HG02973 (cell line): ENCODE data around the gene ATP10D.
"Not testable (repeated sequence)": the region's sequence is repeated elsewhere in the genome, so short reads cannot be mapped to it uniquely, and the experiment has no call there.

Source experiments
- ATAC-seq: cut with Tn5 transposase; IDR thresholded peaks from one replicate; pipeline ENCODE4 v1.9.1; 2021; ENCODE audit warnings: moderate library complexity; ENCODE audit not compliant: unreplicated experiment

ATP10D gene

GRCh38 chr4:47533689-47534347, 48.7 kb downstream of the ATP10D start:
- ATAC-seq: no peak

- ATAC-seq: no peak
Measured at GRCh38 chr4:47534772-47535171, 49.7 kb downstream of the ATP10D start.

- no peak for ATAC-seq
Measured at GRCh38 chr4:47535567-47536147, 50.6 kb downstream of the ATP10D start.

- ATAC-seq: no peak
Measured at GRCh38 chr4:47536966-47537365, 51.9 kb downstream of the ATP10D start.

GRCh38 chr4:47538111-47538824, 53.2 kb downstream of the ATP10D start:
- no peak for ATAC-seq

- no peak for ATAC-seq
Measured at GRCh38 chr4:47538825-47539154, 53.7 kb downstream of the ATP10D start.

- ATAC-seq: not testable (repeated sequence)
Measured at GRCh38 chr4:47542640-47543039, 57.6 kb downstream of the ATP10D start.

GRCh38 chr4:47543331-47543730, 58.3 kb downstream of the ATP10D start:
- ATAC-seq: no peak

- not testable (repeated sequence) for ATAC-seq
Measured at GRCh38 chr4:47550357-47550756, 65.3 kb downstream of the ATP10D start.

- no peak for ATAC-seq
Measured at GRCh38 chr4:47550899-47551548, 65.9 kb downstream of the ATP10D start.

- ATAC-seq: no peak
Measured at GRCh38 chr4:47551682-47552081, 66.6 kb downstream of the ATP10D start.

GRCh38 chr4:47553329-47554125, 68.5 kb downstream of the ATP10D start:
- no peak for ATAC-seq

GRCh38 chr4:47555920-47556319, 70.8 kb downstream of the ATP10D start:
- not testable (repeated sequence) for ATAC-seq

- ATAC-seq: no peak
Measured at GRCh38 chr4:47557255-47557654, 72.2 kb downstream of the ATP10D start.

- ATAC-seq: no peak
Measured at GRCh38 chr4:47560682-47561081, 75.6 kb downstream of the ATP10D start.

GRCh38 chr4:47561331-47561730, 76.3 kb downstream of the ATP10D start:
- ATAC-seq: no peak

GRCh38 chr4:47562297-47562696, 77.2 kb downstream of the ATP10D start:
- ATAC-seq: no peak

GRCh38 chr4:47566566-47566965, 81.5 kb downstream of the ATP10D start:
- ATAC-seq: no peak

GRCh38 chr4:47566969-47567368, 81.9 kb downstream of the ATP10D start:
- no peak for ATAC-seq

GRCh38 chr4:47567511-47567910, 82.4 kb downstream of the ATP10D start:
- no peak for ATAC-seq

- no peak for ATAC-seq
Measured at GRCh38 chr4:47570816-47571215, 85.7 kb downstream of the ATP10D start.
